COLO829 (cell line): ENCODE results near the gene KIF27.
"Not testable (repeated sequence)": the region's sequence is repeated elsewhere in the genome, so short reads cannot be mapped to it uniquely, and the experiment has no call there.

Experiments used
- DNase-seq: peaks from one replicate; pipeline ENCODE4 v3.0.0; 2012; ENCODE audit warnings: low spot score

Gene KIF27, protein sequence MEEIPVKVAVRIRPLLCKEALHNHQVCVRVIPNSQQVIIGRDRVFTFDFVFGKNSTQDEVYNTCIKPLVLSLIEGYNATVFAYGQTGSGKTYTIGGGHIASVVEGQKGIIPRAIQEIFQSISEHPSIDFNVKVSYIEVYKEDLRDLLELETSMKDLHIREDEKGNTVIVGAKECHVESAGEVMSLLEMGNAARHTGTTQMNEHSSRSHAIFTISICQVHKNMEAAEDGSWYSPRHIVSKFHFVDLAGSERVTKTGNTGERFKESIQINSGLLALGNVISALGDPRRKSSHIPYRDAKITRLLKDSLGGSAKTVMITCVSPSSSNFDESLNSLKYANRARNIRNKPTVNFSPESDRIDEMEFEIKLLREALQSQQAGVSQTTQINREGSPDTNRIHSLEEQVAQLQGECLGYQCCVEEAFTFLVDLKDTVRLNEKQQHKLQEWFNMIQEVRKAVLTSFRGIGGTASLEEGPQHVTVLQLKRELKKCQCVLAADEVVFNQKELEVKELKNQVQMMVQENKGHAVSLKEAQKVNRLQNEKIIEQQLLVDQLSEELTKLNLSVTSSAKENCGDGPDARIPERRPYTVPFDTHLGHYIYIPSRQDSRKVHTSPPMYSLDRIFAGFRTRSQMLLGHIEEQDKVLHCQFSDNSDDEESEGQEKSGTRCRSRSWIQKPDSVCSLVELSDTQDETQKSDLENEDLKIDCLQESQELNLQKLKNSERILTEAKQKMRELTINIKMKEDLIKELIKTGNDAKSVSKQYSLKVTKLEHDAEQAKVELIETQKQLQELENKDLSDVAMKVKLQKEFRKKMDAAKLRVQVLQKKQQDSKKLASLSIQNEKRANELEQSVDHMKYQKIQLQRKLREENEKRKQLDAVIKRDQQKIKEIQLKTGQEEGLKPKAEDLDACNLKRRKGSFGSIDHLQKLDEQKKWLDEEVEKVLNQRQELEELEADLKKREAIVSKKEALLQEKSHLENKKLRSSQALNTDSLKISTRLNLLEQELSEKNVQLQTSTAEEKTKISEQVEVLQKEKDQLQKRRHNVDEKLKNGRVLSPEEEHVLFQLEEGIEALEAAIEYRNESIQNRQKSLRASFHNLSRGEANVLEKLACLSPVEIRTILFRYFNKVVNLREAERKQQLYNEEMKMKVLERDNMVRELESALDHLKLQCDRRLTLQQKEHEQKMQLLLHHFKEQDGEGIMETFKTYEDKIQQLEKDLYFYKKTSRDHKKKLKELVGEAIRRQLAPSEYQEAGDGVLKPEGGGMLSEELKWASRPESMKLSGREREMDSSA (N-terminal part only)

DNA sequence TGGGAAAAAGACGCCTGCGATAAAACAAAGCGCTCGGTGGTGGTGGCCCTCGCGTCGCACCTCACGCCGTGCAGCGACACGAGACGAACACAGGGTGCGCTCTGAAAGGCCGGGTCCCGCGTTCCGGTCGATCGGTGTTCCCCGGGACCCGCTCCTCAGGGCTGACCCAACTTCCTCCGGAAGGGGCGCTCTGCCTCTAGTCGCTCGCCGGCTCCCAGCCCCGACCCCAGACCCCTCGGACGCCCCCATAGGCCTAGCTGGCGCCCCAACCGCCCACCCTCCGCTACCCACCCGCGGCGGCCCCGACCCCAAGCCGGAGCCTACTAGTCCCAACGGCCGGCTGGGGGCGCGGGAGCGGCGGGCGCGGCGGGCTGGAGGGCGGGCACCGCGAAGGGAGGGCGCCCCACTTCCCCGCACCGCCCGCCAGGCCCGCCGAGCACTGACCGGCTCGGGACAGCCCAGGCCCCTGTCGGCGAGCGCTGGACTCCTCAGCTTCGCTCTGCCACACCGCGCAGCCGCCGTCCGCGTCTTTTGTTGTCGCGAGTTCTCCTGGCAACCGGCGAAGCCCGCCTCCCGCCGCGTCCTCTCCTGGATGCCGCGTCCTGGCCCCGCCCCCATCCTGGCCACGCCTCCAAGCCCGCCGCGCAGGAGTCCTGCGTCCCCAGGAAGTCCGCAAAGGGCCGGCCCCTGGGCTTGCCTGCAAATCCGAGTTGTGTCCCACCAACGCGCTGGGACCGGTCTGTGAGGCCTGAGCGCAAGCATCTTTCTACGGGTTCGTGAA, at the start of gene KIF27:
TSS of gene KIF27 (minus strand) at position 506 of the 781 bp plus-strand sequence. CDS start 5,841 bp downstream, outside the sequence.
- DNase-seq = peak; percentile 95

DNA sequence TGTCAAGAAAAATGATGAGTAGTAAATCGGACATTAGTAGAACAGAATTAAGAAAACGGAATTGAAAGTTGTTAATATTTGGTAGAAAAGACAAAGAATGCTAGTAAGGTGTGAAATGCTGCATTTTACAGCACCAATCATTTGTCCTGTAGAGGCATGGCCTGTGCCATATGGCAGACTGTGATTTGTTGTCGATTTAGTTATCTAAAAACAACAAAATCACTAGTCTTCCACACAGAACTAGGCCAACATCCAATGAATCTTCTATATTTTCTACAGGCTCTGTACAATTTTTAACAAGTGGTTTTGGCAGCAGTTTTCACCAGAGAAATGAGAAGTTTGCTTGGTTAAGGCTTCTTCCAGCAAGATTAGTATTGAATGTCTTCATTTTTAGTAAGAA, 48.4 kb upstream of the KIF27 start:
- DNase-seq = no peak

DNA sequence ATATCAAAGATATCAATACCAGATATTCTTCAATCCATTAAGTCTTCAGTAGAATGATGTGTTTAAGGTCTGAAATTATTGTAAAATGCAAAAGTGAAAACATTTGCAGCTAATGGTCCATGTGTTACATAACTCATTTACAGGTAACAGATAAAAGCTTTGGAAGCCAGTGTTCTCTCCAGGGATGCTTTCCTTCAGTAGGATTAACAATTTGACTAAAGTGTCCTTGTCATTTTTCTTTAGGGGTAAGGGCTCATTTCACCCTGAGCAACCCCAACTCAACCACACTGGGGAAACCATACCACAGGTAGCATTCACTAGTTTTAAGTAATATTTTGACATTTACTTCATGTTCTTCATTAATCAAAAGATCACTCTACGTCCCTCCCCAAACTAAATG, 45.8 kb upstream of the KIF27 start:
- DNase-seq = no peak

DNA sequence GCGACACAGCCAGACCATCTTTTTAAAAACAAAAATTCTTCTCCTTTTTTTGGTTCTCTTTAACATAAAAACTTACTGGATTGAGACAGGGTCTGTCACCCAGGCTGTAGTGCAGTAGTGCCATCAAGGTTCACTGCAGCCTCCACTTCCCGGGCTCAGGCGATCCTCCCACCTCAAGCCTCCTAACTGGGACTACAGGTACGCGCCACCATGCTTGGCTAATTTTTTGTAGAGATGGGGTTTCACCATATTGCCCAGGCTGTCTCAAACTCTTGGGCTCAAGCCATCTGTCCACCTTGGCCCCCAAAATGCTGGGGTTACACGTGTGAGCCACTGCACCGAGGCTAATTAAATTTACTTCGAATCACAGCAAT, 45.0 kb upstream of the KIF27 start:
- DNase-seq = no peak

DNA sequence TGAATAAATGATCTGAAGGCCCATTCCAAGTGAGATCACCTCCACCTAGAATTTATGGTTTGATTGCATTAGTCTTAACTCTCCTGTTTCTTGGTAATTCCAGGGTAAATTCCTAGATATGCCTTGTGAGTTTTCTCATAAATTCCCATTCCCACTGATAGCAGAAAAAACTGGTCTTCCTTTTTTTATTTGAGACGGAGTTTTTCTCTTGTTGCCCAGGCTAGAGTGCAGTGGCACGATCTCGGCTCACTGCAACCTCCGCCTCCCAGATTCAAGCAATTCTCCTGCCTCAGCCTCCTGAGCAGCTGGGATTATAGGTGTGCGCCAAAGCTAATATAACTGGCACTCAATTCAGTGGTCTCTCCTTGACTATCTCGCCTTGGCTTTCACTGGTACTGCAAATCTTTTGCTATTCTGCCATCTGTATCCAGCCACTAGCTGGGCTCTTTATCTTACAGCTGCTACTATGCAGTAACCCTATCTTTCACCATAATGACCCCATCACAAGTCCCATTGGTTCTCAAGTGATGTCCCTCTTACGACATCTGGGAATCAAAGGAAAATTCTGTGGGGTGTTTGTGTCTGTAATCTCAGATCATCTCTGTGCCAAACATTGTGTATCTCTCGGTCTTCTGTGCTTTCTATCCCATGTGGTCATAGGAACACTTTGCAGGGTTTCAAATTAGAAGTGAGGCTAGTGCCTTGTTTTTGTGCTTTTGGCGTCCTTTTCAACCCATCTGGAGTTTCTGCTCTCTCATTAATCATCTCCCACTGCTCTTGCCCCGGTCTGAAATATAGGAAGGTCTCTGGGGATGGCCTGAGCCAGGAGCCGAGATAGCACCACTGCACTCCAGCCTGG, 44.3 kb upstream of the KIF27 start:
- DNase-seq = no peak

DNA sequence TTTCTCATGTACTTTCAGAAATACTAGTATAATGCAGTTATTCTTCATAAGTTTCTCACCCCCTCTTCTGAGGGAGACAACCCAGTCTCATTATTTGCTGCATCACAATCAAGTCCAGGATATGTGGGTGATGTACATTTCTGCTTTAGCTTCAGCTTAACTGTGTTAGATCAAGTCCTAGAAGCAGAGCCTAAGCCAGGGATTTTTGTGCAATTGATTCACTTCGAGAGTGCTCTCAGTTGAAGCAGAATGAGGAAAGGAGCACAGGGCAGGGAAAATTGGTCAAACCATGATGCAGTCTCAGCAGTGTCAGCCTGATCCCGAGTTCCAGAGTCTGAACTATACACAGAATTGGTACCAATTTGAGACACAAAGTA, 43.7 kb upstream of the KIF27 start:
- DNase-seq = no peak

DNA sequence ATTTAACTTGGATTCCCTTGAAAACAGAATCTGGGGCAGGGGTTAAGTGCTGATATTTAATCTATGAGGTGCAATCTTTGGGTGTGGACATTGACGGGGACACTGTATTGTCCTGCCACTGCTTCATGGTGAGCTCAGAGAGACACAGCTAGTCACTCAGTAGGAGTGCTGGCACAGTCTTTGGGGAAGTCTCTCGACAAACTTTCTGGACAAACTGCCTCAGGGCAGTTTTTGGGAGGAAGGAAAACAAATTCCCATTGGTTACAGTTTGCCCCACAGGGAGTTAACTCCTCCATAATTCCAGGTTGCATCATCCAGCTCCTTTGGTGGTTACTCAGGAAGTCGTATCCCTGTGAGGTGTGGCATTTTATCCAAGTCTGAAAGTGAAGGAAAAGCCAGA, 40.9 kb upstream of the KIF27 start:
- DNase-seq = no peak

DNA sequence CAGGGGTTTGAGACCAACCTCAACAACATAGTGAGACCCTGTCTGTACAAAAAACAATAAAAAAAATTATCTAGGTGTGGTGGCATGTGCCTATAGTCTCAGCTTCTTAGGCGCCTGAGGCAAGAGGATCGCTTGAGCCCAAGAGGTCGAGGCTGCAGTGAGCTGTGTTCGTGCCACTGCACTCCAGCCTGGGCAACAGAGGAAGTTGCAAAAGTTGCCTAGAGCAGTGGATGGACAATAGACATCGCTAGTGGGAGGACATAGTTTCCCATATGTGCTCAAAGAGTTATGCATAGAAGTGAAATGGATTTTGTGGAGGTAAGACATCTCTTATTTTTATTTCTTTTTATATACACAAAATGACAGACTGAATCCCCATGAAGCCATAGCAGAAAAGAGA, 39.8 kb upstream of the KIF27 start:
- DNase-seq = no peak

DNA sequence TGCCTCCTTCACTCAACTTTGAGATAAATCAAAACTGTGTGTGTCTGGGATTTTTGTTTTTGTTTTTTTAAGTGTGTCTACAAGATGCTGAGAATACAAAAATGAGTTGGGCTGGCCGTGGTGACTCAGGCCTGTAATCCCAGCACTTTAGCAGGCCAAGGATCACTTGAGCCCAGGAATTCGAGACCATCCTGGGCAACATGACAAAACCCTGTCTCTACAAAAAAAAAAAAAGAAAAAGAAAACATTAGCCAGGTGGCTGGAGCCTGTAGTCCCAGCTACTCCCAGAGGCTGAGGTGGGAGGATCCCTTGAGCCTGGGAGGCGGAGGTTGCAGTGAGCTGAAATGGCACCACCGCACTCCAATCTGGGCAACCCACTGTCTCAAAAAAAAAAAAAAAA, 37.8 kb upstream of the KIF27 start:
- DNase-seq = no peak

DNA sequence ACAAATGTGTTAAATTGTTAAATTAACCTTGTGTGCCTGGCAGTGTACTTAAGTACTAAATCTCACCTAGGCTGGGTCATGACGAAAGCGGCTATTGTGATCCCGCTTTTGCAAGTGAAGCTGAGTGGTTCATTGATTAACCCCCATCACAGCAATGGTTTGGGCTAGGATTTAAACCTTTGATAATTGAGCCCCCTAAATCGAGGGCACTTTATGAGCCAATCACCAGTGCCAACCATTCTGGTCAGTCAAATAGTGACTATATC, 35.9 kb upstream of the KIF27 start:
- no peak for DNase-seq

DNA sequence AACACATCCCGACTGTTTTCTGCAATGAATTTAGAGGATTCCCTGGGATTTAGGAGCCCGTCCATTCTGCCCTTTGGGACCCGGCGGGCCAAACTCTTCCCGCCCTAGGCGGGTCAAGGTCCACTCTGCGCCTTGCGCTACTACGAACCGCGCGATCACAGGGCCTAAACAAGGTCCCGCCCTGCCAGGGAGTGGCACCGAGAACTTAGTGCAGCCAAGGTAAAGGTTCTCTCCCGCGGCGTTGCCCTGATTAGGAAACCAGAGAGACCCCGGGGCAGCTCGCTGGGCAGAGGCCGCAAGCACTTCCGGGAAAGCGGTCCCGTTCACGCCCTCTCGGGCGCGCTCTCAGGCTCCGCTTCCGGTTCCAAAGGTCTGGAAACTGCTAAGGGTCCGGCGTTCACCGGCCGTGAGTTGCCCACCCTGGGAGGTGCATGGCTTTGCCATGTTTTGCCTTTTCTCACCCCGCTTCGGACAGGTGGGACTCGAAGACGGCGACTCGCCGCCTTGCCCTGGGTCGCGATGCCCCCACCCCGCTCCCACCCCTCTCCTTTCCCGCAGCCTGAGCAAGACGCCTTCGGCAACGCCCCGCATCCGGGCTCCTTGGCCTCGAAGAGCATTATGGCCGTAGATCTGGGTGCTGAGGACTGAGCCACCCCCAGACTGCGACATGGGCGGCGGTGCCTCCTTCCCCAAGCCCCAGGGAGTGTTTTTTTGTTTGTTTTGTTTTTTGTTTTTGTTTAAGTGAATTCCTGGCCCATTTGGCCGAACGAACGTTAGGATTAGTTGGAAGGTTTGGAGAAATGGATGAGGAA, 35.4 kb upstream of the KIF27 start:
- peak; percentile 49 for DNase-seq

DNA sequence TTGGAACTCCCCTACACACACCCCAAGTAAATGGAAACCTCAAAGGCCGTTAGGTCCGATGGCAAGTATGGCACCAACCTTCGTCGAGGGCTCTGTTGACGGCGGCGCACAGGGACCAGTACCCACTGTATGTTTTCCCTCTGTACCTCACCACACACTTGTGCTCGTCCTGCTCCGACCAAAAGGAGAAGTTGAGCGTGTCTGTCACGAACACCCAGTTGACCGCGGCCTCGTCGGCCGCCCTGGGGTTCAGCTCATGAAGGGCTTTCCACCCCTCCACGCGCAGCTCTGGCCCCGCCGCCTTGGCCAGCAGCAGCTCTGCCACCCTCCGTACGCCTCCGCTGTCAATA, 34.8 kb upstream of the KIF27 start:
- no peak for DNase-seq

DNA sequence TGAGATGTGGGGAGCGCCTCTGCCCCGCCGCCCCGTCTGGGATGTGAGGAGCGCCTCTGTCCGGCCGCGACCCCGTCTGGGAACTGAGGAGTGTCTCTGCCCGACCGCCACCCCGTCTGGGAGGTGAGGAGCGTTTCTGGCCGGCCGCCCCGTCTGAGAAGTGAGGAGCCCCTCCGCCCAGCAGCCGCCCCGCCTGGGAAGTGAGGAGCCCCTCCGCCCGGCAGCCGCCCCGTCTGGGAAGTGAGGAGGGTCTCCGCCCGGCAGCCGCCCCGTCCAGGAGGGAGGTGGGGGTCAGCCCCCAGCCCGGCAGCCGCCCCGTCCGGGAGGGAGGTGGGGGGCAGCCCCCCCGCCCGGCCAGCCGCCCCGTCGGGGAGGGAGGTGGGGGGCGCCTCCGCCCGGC, 26.9 kb upstream of the KIF27 start:
- not testable (repeated sequence) for DNase-seq

DNA sequence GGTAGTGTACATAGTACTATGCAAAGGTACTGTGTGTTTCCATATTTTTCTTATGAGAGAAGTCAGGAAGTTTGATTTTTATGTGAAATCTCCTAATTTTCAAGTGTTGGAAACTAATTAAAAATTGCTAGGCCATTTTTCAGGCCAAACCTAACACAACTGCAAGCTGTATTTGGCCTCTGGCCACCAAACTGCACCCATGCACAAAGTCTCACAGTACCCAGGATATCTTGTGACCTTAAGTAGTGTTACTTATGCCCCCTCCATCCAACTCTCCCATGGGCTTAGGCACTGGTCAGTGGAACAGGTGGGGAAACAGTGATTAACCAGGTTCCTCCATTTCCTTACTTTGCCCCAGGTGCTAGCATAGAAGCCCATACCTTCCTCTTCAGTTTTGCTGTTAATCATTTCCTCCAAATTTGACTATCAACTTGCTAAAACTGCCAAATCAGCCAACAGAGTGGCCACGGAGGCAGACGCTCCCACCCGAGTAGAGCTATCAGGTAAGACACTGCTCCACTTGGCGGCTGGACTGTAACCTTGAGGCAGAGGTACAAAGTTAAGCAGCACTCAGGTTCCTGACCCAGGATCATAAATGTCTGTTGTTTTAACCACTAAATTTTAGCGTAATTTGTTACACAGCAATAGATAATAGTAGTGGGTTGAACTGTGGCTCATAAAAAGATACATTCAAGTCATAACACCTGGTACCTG, 19.5 kb upstream of the KIF27 start:
- DNase-seq = no peak

DNA sequence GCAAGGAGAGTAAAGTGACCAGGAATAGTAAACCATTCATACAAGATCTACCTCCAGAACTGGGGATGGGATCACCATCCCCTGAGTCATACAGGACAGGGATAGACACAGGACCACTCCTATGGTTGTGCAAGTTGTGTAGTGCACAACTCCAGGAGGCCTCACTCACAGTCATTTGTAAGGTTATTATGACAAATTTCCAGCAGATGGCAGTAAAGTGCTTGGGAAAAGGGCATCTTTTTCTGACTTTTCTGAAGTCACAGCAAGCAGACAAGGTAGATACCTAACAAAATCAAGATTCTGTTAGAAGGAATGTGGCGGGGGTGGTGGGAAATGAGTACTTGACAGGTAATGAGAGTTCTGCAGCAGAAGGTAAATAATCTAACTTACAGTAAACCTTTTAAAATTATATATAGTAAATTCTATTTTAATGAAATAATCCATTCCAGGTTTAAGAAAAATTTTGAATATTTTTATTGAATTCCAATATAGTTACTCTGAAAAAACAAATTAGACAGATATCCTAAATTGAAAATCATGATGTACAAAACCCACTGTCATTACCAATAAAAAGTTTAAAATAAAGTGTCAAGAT, 16.7 kb upstream of the KIF27 start:
- DNase-seq = peak; percentile 63

DNA sequence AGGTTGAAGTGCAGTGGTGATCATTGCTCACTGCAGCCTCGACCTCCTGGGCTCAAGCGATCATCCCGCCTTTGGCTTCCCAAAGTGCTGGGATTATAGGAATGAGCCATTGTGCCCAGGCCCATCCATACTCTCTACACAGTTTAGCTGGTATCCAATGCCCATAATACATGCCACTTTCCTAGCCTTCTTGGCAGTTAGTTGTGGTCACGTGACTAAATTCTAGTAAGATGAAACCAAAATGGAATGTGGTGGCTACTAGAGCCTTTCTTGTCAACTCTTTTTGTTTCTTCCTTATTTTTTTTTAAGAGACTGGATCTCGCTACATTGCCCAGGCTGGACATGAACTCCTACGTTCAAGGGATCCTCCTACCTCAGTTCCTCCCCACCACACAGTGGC, 15.3 kb upstream of the KIF27 start:
- no peak for DNase-seq

DNA sequence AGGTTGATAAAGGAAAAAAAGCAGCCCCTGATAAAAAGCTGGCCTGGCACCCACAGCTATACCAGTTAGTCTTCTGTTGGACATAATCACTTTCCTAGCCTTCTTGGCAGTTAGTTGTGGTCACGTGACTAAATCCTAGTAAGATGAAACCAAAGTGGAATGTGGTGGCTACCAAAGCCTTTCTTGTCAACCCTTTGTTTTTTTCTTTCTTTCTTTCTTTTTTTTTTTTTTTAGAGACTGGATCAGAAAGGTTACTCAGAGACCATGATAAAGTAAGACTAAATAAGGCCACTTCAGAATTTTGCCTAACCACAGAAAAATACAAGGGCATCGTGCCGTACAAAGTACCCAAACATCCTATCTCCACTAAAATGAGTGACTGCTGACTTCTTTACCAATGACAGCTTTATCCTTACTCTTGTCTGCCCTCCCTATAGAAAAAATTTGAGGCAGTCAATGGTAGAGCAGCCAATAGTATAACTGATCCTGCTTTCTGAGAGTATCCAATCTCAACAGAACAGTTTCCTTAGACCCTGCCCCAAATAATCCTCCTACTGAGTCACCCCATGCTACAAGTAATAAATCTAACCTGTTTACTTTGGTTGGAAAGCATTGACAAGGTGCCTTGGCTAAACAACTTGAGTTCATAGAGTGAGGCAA, 14.2 kb upstream of the KIF27 start:
- peak; percentile 68 for DNase-seq

DNA sequence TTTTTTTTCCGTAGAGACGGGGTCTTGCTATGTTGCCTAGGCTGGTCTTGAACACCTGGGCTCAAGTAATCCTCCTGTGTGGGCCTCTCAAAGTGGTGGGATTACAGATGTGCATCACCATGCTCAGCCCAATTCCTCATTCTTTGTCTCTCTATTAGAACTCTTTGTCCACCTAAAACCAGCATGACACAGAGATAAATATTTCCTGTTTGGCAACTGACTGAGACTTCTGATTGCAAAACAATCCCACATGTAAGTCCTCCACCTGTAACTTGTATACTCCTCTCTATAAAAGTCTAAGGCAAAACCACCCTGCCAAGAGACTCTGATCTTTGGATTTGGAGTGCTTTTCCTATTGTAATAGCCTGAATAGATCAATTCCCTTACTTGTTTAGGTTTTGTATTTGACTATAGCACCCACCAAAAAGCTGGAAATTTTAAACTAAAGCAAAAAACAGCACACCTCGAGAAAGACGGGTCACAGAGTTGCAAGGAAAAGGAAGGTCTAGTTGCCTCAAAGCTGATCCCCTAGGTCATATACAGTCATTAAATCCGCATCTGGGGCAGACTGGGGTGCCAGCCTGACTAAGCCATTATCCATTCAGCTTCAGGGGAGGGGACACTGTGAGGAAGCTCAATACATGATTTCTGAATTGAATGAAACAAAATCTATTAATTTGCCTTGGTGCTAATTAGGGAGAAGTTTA, 13.5 kb upstream of the KIF27 start:
- no peak for DNase-seq
